DND-41 (cell line): Measurements from ENCODE around the gene ABLIM2.

Experiments
- EZH2 ChIP-seq: IDR thresholded peaks from 3 replicates; pipeline ENCODE4 v1.6.1; 2012; ENCODE audit warnings: borderline replicate concordance, low read depth, mild to moderate bottlenecking, moderate library complexity, low read length, inconsistent platforms; ENCODE audit not compliant: severe bottlenecking
- TF ChIP-seq, protein P1 (sequence below): IDR thresholded peaks from 2 replicates; pipeline ENCODE4 v1.5.1; 2012; ENCODE audit warnings: borderline replicate concordance, low read length, moderate library complexity, mild to moderate bottlenecking; ENCODE audit not compliant: poor library complexity, severe bottlenecking; ENCODE audit errors: extremely low read depth

DNA sequence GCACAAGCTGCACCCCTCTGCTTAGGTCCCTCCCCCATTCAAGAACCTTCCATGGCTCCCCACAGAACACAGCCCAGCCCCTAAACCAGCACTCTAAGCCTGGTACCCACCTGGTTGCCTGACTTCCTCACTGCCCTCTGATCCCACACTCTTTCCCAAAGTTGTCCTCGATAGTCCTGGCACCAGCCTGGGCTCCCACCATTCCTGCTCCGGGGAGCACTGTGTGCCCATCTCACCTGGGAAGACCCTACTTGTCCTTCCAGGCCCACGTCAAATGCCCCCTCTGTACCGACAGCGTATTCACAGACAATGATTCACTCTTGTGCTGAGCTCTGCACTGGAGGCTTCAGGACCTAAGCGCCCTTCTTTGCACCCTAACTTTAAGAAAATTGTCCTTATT lies 40.1 kb downstream of the ABLIM2 start:
- TF ChIP-seq, protein P1, sequence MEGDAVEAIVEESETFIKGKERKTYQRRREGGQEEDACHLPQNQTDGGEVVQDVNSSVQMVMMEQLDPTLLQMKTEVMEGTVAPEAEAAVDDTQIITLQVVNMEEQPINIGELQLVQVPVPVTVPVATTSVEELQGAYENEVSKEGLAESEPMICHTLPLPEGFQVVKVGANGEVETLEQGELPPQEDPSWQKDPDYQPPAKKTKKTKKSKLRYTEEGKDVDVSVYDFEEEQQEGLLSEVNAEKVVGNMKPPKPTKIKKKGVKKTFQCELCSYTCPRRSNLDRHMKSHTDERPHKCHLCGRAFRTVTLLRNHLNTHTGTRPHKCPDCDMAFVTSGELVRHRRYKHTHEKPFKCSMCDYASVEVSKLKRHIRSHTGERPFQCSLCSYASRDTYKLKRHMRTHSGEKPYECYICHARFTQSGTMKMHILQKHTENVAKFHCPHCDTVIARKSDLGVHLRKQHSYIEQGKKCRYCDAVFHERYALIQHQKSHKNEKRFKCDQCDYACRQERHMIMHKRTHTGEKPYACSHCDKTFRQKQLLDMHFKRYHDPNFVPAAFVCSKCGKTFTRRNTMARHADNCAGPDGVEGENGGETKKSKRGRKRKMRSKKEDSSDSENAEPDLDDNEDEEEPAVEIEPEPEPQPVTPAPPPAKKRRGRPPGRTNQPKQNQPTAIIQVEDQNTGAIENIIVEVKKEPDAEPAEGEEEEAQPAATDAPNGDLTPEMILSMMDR, result no peak
- TF ChIP-seq EZH2, result no peak
